ENCODE data around the gene TFDP2.
"Not testable (repeated sequence)": the region's sequence is repeated elsewhere in the genome, so short reads cannot be mapped to it uniquely, and the experiment has no call there.

The TFDP2 gene

DNA sequence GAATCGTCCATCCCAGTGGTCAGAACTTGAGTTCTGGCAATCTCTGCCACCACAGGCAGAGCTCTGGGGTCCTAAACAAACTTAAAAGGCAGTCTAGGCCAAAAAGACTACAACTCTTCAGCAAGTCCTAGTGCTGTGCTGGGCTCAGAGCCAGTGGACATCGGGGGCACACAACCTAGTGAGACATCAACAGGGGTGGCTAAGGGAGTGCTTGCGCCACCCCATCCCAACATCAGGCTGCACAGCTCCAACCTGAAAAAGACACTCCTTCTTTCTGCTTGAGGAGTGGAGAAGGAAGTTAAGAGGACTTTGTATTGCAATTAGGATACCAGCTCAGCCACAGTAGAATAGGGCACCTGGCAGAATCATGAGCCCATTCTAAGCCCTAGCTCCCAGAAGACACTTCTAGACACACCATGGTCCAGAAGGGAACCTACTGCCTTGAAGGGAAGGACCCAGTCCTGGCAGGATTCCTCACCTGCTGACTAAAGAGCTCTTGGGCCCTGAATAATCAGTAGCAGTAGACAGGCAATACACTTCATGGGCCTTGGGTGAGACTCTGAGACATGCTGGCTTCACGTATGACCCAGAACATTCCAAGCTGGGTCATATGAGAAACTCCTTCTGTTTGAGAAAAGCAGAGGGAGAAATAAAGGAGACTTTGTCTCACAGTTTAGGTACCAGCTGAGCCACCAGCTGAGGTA is 72.0 kb downstream of the TFDP2 start:
- in situ Hi-C loops (cut with MboI; ENCODE audit: low sequenced_read_pairs, unreplicated experiment): no loop called here
- no peak for DNase-seq (ENCODE audit: low spot score)
- TF ChIP-seq, protein P1, sequence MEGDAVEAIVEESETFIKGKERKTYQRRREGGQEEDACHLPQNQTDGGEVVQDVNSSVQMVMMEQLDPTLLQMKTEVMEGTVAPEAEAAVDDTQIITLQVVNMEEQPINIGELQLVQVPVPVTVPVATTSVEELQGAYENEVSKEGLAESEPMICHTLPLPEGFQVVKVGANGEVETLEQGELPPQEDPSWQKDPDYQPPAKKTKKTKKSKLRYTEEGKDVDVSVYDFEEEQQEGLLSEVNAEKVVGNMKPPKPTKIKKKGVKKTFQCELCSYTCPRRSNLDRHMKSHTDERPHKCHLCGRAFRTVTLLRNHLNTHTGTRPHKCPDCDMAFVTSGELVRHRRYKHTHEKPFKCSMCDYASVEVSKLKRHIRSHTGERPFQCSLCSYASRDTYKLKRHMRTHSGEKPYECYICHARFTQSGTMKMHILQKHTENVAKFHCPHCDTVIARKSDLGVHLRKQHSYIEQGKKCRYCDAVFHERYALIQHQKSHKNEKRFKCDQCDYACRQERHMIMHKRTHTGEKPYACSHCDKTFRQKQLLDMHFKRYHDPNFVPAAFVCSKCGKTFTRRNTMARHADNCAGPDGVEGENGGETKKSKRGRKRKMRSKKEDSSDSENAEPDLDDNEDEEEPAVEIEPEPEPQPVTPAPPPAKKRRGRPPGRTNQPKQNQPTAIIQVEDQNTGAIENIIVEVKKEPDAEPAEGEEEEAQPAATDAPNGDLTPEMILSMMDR (IDR thresholded peaks at IDR 0.05; ENCODE audit: borderline replicate concordance, control extremely low read depth, extremely low read depth, insufficient read depth, missing control alignments): no peak

DNA sequence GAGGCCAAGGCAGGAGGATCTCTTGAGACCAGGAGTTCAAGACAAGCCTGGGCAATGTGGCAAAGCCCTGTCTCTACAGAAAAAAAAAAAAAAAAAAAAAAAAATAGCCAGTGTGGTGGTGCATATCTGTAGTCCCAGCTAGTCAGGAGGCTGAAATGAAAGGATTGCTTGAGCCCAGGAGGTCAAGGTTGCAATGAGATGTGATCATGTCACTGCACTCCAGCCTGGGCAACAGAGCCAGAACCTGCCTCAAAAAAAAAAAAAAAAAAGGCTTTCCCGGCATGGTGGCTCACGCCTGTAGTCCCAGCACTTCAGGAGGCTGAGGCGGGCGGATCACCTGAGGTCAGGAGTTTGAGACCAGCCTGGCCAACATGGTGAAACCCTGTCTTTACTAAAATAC is 73.7 kb downstream of the TFDP2 start:
- in situ Hi-C loops (cut with MboI; ENCODE audit: low sequenced_read_pairs, unreplicated experiment): not testable (repeated sequence)

DNA sequence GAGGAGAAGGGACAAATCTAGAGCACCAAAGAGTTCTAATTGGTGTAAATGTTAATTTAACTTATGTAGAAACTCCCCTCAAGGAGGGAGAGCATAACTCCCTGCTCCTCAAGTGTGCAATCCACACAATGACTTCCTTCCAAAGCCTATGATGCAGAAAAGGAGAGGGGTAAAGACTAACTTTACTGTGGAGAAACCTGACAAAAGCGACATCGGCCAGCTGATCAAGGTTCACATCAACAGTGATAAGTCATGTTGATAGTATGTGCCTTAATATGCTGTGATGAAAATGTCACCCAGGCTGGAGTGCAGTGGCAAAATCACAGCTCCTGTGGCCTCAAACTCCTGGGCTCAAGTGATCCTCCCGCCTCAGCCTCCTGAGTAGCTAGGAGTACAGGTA is 76.5 kb downstream of the TFDP2 start:
- in situ Hi-C loops (cut with MboI; ENCODE audit: low sequenced_read_pairs, unreplicated experiment): no loop called here
- DNase-seq (ENCODE audit: low spot score): no peak
- TF ChIP-seq, protein P1 (IDR thresholded peaks at IDR 0.05; ENCODE audit: borderline replicate concordance, control extremely low read depth, extremely low read depth, insufficient read depth, missing control alignments): no peak

More for the DNA sequence above, 73.7 kb downstream of the TFDP2 start:
- DNase-seq (ENCODE audit: low spot score): not testable (repeated sequence)

DNA sequence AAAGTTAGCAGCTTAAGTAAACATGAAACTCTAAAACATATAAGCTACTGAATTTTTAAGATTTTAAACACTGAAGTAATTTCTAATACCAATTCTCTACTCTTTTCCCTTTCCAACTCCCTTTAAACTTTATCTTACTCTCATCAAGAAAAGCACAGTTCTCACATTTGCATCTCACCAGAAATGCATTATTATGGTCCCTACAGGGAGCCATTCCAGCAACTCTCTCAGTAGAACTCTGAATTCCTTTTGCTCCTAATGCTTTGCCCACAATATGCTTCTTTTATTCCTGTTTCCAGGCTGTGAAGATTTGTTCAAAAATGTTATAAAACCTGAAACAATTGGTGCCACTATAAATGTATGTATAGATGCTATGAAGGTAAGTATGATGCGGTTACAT is 83.4 kb downstream of the TFDP2 start:
- TF ChIP-seq, protein P1 (IDR thresholded peaks at IDR 0.05; ENCODE audit: borderline replicate concordance, control extremely low read depth, extremely low read depth, insufficient read depth, missing control alignments): no peak
- DNase-seq (ENCODE audit: low spot score): no peak
- in situ Hi-C loops (cut with MboI; ENCODE audit: low sequenced_read_pairs, unreplicated experiment): no loop called here

DNA sequence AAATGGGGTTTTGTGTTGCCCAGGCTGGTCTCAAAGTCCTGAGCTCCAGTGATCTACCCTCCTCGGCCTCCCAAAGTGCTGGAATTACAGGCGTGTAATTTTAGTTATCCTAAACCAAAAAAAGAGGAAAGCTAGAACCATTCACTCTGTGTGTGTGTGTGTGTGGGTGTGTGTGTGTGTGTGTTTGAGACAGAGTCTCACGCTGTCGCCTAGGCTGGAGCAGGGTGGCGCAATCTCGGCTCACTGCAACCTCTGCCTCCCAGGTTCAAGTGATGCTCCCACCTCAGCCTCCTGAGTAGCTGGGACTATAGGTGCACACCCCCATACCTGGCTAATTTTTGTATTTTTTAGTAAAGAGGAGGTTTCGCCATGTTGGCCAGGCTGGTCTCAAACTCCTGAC is 84.0 kb downstream of the TFDP2 start:
- TF ChIP-seq, protein P1 (IDR thresholded peaks at IDR 0.05; ENCODE audit: borderline replicate concordance, control extremely low read depth, extremely low read depth, insufficient read depth, missing control alignments): no peak
- in situ Hi-C loops (cut with MboI; ENCODE audit: low sequenced_read_pairs, unreplicated experiment): no loop called here

DNA sequence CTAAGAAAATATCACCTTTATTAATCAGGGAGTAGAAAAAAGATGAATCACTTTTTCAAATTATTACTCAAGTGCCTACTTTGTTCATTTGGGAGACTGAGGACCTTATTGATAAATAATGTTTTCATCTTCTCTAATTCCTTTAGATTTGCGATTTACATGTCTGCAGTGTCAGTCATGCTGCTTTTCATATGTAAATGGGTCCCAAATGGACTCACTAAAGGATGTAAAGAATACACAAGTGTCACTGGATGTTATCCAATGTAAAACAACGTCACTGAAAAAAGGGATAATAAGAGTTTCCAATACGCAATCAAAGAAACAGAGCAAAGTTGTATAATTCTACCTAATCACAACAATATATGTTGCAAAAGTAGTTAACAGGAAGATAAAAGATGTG is 84.9 kb downstream of the TFDP2 start:
- DNase-seq (ENCODE audit: low spot score): no peak
- in situ Hi-C loops (cut with MboI; ENCODE audit: low sequenced_read_pairs, unreplicated experiment): no loop called here
- TF ChIP-seq, protein P1 (IDR thresholded peaks at IDR 0.05; ENCODE audit: borderline replicate concordance, control extremely low read depth, extremely low read depth, insufficient read depth, missing control alignments): no peak

More for the DNA sequence above, 84.0 kb downstream of the TFDP2 start:
- no peak for DNase-seq (ENCODE audit: low spot score)

DNA sequence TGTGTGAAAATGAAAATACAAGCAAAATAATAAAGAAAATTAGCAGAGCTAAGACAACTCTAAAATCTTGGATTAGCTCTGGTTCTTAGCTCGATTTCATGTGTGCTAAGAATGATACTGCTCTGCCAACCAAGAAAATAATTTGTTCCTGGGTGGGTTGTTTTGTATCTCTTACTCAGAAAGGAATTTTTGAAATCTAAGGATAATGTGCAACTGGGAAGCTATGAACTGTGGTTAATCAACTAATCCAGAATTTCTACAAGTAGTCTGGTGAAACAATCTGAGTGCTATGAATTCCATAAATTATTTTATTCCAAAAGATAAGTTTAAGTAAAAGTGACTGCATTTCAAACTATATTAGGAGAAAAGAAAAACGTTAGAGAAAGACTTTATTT is 92.0 kb downstream of the TFDP2 start:
- in situ Hi-C loops (cut with MboI; ENCODE audit: low sequenced_read_pairs, unreplicated experiment): no loop called here
- TF ChIP-seq, protein P1 (IDR thresholded peaks at IDR 0.05; ENCODE audit: borderline replicate concordance, control extremely low read depth, extremely low read depth, insufficient read depth, missing control alignments): no peak
- DNase-seq (ENCODE audit: low spot score): no peak

Measured in GM13976 (cell line).